COR-L47 (cell line): ENCODE measurements around the gene MTHFSD.

Experiments used
- DNase-seq: peaks from one replicate; lab custom pipeline; 2025; lab: John Stamatoyannopoulos, UW

Gene MTHFSD

DNA sequence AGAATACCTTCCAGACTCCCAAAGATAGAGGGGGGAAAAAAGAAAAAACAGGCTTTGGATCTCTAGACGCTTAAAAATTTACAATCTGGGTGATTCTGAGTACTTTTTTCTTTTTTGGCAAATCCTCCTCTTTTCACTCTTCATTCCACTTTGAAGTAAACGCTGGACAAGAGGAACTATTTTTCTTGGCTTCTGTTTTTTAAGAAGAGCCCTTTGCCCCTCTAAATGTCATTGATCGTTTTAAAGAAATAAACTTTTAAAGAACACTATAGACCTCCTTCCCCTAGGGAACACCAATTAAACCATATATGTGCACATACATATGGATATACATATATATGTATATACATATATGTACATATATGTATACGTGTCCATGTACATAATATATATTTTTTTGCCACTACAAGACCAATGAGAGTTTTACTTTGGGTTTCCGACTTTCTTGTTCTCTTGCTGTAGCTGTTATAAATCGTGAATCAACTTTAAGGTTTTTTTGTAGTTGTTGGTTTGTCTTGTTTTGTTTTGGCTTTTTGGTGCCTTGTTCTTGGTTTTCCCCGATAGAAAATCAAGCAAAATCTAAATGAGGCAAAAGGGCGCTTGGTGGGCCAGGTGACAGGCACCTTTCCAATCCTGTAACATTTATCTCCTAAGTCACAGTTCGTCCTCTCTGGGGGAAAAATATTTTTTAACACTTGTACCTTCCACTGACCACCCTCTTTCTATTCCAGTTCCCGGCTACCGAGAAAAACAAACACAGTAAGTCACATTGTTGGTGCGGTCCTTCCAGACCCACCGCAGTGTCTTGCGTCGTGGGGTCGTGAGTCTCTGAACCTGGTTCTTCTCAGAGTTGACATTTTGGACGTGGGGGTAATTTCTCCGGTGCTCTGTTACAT lies 40.3 kb downstream of the MTHFSD start:
- DNase-seq: no peak

DNA sequence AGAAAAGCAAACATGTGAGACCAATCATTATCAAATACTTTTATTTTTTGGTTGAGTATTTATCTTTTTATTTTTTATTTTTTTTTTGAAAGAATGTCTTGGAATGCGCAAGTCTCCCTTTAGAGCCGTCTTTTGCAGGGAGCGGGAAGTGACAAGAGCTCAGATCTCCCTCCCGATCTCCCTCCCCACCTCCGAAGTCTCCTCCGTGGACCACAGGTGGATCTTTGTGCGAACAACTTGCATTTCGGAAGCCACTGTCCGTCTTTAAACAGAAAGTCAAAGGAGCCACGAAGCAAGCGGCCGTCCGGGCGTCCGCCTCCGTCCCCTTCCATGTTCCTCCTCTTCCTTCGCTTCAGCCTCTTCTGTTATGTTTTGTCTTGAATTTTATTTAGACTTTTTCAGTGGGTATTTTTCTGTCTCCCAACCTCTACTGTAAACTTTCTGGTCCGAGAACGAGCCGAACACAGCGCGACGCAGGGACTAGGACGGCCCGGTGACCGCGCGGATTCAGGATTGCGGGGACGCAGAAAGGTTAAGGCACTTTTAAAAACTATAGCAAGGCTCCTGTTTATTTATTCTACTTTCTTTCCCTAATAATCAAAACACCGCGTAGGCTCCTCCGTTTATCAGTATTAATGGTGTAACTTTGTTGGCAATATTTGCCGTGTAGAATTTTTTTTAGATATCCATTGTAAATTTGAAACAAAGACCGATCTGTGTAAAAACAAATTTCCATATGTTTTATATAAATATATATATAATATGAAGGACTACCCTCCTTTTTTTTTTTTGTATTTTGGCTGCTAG lies 41.4 kb downstream of the MTHFSD start:
- DNase-seq: no peak

DNA sequence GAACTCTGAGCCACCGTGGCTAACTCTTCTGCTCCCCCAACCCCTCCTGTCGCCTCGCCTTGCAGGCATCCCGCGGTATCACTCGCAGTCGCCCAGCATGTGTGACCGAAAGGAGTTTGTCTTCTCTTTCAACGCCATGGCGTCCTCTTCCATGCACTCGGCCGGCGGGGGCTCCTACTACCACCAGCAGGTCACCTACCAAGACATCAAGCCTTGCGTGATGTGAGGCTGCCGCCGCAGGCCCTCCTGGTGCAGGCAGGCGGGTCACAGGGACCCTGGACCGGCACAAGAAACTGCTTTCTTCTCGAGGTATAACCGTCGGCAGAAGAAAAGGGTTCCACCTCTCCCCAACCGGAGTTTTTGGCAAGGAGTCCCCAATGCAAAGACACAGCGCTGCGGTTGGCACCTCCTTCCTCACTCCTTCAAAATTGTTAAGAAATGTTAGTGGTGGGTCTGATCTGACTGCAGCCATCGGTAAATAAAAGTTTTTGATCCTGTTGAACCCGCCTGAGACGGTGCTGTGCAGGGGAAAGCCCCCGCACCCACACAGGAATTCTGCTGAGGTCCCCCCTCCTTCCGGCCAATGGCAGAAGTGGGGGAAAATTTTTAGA lies 42.1 kb downstream of the MTHFSD start:
- DNase-seq: no peak

DNA sequence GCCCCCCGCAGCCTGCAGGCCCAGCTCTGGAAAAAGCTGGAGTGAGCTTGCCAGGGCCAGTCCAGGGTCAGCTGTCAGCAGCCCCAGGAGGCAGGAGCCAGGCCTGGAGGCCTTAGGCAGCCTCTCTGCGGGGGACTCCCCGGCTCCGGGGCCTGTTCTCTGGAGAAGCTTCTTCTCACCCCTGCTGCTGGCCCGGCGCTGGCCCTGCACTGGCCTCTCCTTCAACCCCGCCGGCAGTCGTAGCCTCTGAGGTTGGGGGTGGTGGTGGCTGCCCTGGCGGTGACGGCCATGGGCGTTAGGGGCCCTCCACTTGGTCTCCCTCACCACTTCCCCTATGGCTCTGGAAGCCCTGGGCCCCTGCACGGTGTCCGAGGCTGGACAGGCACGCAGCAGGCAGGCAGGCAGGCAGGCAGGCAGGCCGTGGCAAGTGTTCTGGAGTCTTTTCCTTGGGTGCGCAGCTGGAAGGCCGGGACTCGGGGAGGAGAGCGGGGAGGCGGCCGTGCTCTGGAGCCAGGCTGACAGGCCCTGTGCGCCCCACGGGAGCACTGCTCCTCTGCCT lies 42.7 kb downstream of the MTHFSD start:
- no peak for DNase-seq

DNA sequence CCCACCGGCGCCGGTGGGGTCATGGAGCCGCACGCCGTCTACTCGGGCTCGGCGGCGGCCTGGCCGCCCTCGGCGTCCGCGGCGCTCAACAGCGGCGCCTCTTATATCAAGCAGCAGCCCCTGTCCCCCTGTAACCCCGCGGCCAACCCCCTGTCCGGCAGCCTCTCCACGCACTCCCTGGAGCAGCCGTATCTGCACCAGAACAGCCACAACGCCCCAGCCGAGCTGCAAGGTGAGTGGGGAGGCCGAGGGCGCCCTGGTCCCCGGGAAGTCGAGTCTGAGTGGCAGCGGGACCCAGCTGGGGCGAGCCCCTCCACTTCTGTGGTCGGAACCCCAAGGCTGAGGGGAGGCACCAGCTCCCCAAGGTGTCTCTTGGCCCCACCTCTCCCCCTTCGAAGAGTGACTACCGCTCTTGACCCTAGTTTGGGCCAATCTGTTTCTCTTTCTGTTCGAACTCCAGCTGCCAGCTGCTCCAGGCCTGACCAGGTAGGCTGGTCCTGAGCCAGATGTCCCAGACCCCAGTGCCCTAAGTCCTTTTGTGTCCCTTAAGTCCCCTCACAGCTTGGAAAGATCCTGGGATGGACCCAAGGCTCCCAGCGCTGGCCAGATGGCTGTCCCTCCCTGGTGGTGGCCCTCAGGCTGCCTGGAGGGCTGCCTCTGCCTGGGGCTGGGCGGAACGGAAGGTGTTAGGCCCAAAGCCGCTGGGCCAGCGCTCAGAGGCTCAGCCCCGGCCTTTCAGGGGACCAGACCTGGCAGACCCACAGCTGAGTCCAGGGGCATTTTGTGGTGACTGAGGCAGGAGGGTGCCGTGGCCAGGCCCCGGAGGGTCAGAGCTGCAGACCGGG lies 43.5 kb downstream of the MTHFSD start:
- DNase-seq: no peak

DNA sequence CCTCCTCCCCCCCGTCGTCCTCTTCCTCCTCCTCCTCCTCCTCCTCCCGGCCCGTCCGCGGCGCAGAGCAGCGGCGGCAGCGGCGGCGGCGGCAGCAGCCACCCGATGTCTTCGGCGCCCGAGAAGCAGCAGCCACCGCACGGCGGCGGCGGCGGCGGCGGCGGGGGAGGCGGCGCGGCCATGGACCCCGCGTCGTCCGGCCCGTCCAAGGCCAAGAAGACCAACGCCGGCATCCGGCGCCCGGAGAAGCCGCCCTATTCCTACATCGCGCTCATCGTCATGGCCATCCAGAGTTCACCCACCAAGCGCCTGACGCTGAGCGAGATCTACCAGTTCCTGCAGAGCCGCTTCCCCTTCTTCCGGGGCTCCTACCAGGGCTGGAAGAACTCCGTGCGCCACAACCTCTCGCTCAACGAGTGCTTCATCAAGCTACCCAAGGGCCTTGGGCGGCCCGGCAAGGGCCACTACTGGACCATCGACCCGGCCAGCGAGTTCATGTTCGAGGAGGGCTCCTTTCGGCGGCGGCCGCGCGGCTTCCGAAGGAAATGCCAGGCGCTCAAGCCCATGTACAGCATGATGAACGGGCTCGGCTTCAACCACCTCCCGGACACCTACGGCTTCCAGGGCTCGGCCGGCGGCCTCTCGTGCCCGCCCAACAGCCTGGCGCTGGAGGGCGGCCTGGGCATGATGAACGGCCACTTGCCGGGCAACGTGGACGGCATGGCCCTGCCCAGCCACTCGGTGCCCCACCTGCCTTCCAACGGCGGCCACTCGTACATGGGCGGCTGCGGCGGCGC lies 44.4 kb downstream of the MTHFSD start, which contains the start of gene FOXF1:
TSS of gene FOXF1 (plus strand) at position 63 of the 797 bp plus-strand sequence. CDS start at position 106, 43 bp downstream.
- DNase-seq: no peak

DNA sequence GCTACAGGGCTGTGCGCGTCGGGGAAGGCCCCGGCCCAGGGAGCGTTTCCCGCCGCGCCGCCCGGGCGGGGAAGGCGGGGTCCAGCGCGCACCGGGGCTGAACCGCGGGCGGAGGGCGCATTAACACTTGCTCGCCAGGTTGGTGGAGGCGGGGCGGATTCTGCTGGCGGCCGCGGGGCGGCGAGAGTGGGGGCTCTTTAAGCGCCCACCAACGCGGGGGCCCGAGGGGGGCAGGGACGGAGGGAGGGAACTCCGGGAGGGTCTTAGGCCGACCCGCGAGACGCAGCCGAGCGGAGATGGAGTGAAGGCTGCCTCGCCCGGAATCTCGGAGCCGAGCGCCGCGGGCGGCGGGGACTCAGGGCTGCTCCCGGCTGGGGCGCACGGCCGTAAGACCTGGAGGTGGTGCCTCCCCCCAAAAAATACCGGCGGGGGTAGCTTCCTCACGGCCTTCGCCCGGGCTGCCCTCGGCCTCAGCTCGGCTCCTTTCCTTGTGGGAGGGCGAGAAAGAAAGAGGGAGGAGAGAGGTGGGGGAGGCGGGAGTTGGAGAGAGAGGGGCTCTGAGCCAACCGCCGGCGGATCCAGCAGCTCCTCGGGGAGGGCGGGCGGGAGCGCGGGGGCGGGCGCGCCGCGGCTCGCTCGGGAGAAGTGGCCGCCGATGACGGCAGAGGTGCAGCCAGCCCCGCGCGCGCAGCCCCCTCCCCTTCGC lies 45.1 kb downstream of the MTHFSD start:
- DNase-seq: no peak

DNA sequence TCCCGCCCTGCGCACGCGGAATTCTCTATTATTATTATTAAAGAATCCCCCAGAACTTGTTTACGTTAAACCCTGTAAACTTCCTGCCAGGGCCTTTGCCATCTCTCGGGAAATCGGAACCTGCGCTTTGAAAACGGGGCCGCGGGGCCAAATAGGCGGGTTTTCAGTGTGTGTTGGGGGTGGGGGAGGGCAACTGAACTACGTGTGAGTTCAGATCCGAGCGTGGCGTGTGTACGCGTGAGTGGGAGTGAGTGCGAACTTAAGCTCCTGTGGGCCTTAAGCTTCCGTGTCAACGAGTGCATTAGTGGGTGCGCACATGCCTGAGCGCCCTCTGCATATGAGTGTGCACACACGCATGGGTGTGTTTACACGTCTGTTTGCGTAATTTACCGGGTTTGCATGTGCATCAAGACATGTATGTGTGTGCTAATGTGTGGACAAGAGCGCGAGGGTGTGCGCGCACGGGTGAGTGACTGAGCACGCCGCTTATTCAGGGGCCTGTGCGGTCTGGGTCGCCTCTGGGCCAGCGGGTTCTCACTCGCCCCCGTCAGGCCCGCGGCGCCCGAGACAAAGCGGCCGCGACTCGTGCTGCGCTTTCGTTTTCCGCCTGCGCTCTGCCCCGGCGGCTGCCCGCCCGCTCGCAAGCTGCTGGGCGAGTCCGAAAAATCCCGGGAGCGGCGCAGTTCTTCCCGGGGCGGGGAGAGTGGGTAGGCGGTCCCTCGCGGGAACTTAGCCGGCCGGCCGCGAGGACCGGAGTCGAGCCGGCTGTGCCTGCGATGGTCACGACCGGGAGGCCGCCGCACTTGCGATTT lies 45.9 kb downstream of the MTHFSD start:
- no peak for DNase-seq

DNA sequence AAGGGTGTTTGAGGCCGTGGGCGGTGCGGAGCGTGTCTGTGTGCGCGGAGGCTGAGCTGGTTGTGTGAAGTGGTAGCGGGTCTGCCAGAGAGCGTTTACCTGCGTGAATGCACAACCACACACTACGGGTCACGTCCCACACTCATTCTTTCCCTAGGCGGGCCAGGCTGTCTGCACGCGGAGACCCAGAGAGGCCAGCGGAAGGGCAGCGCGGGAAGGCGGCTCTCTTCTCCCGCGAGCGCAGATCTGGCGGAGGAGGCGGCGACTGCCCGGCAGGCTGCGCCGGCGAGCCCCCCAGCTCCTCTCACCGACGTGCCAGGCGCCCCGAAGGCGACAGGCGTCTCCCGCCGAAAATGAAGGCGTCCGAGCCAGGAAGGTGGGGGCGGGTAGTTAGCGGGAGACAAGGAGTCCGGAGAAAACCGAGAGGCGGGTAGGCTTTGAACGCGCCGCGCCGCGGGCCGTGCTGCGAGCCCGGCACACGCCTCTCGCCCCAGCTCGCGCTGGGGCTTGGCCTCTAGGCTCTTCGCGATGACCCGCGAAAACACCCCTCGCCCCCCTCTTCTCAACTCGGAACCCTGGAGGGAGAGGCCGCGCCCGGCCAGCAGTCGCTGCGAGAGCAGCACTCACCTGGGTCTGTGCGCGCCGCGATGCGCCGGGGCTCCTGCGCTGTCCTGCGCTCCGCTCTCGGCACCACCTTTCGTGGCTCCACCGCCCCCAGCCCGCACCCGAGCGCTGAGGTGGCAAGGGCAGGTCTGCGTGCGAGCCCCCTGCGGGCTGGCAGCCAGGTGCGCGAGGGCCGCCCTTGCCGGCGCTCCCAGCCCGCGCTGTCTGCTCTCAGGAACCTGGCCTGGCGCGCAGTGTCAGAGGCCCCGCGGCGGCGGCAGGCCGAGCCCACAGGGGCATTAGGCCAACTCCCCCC lies 46.7 kb downstream of the MTHFSD start:
- no peak for DNase-seq

DNA sequence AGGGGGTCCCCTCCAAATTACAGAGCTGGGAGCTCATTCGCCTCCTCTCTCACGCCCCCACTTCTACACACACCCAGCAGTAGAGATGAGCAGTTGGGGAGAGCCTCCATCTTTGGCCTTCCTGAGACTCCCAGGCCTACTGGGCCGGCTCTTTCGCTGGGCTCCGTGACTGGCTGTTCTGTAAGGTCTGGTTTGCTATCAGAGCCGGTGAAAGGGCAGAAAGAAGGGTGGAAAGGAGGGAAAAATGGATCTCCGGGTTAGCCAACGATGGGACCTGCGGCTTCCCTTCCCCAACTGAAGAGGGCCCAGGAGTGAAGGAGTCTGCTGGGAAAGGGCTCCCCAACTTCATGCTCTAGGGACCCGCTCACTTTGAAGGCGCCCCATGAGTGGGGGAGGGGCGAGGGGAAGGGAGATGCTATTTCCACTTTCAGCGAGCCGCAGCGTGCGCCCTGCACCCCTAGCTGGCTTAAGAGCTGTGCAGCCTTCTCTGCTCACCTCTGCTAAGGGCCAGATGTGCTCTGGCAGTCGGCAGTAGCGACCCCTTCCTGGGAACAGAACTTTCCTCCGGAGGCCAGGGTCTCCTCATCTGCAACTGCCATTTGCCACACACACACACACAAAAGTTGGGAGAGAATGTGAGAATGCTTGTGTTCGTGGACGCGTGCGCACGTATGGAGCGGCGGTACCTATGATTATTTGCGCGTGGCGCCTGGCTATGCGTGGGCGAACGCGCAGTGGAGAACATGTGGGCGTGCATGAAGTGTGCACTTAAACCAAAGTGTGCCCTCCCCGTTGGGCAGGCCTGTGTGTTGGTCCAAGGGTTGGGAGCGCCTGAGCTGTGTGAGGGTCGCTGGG lies 47.6 kb downstream of the MTHFSD start:
- DNase-seq: no peak

DNA sequence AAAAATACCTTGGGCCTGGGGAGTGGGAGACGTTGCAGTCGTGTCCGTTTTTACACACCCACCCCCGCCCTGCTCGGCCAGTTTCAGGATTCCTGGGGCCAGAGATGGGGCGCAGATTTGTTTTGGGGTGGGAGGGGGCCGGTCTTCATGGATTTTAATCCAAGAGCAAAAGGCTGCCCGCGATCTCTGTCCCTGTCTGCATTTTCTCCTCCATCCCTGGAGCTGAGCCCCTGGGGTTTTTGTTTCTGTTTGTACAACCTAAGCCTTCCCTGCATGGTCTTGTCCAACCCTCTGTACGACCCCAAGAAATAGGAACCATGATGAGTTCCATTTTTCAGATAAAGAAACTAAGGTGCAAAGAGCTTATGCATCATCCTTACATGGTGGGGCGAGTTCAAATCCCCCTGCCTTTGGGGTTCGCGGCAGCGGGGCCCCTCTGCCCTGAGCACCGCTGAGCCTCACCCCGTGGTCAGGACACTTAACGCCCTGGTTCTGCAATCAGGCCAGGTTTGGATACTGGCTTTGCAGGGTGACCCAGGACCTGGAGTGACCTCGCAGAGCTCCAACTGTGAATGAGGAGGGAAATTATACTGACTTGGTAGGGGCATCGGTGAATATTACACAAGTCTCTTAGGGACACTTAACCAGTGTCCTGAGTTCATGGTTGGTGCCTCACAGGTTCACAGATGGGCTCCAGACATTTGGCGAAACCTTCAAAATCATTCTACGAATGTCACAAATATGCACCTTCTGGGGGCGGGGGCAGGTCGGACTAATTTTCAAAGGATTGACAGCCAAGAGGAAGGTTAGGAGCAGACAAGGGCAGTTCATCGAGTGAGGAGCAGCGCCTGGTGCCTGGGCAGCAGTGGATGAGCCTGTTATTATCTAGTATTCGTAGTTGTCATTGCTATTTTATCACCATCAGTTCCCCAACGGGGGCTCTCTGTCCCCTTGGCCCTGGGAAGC lies 48.9 kb downstream of the MTHFSD start:
- no peak for DNase-seq

DNA sequence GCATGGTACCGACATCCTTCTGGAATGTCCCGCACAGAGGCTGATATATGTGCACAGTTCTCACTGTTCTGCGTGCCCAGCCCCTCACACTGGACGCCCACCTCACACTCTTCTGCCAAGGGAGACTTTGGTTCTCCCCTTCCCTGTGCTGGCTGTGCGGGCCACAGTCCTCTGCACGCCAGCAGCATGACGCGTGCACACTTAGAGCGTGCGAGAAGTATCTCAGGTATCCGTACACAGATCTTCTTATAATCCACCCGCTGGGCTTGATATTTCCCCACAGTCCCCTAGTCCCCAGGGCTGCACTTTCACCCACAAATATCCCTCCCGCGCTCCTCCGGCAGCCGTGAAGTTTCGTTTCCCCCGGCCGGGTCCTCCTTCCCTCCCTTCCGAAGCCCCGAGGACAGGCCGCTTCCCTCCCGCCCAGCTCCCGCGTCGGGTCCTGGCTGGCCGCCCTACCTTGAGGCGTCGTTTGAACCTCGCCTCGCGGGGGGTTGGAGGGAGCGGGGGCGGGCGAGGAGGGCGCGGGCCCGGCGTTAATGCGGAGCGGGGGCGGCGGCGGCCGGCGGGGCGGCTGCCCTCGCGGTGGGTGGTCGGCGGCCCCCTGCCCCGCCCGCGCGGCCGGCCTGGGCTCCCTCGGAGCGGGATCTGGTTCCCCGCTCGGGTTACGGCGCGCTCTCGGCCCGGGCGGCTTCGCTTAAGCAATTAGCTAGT lies 49.7 kb downstream of the MTHFSD start:
- no peak for DNase-seq

DNA sequence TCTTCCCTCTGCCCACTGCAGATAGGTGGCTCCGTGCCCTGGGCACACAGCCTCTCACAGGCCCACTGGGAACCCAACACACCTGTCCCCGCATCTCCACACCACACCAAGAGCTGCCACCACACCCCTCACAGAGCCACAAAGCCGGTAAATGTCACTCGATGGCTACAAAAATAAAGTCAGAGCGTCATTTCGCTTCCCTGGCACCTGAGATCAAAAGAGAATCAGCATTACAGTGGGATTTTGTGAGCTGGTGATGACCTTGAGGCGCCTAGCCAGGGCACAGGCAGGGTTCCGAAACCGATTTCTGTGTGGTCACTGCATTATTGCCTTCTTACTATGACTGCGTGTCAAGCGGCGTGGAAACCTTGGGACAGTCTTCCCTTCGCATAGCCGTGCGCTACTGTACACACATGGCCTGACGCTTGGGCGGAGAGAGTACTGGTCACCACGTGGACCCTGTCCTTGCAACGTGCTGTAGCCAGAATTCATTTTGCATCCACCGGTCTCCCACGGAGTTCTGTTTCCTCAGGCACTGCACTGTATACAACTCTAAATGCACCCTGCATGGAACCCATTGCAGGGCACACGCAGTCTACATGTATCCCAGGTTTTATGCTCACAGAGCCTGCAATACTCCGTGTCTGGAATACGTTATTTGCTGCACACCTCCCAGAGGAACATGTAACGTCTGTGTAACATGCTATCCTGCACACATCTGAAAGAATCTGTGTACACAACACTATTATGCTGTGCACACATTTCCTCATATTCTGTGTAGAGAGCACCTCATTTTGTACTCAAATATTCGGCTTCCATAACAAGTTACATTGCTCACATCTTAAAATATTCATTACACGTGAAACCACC lies 50.5 kb downstream of the MTHFSD start:
- no peak for DNase-seq

DNA sequence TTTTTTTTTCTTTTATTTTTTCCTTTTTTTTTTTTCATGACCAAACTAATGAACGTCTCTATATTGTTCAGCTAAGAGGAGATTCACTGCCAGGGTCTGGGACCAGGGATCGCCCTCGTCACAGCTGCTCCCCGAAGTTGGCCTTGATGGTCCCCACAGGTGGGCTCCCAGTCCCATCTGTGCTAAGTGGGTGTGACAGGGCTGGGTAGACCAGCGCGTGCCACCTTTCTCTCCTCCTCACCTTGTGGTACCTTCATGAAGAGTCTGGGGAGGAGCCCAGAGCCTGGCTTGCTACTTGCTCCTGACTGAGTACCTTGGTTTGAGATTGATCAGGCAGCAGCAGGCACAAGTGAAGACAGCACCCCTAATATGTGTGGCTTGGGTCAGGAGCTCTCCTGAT lies 51.2 kb downstream of the MTHFSD start:
- no peak for DNase-seq
